Naive thymus-derived CD8-positive, alpha-beta T cell (primary cell): ENCODE measurements around the gene PPHLN1. TPM values are rescaled to one million over a fixed set of nuclear protein-coding genes. Genes with fewer than 3 reads are reported as not detected.

ENCODE experiments used
- ATAC-seq, 2 donors: fragments of 150-1000 bp; cut with Tn5 transposase in 1 of 2; sonication (Bioruptor Pico), chemical (Tn5 transposase) in 1 of 2; 1 replicate in 1 of 2; 2 replicates in 1 of 2; pipeline ENCODE4 v1.10.0; 2021; ENCODE audit warnings: mild to moderate bottlenecking in 2 of 2, moderate library complexity in 2 of 2
- POLR2A ChIA-PET: fragments of 350-600 bp; sonication (Branson Sonifier 250); formaldehyde crosslinking; loops from one replicate; lab custom pipeline; 2021; ENCODE audit warnings: antibody characterized with exemption; lab: Charles Lee
- DNase-seq, 10 donors: peaks; one replicate each; pipeline versions ENCODE4 v3.0.0 to v3.0.0-alpha.2; 2020 to 2022
- H3K27ac Mint-ChIP-seq, 10 donors: one replicate each; pipeline ENCODE4 v1.8.0; 2020 to 2022; ENCODE audit warnings: mild to moderate bottlenecking in 10 of 10, mixed read lengths in 10 of 10, moderate library complexity in 4 of 10, inconsistent platforms in 1 of 10
- H3K27me3 Mint-ChIP-seq, 5 donors: one replicate each; pipeline ENCODE4 v1.8.0; 2021 to 2022; ENCODE audit warnings: mixed read lengths in 5 of 5
- H3K36me3 Mint-ChIP-seq, 3 donors: one replicate each; pipeline ENCODE4 v1.8.0; 2020 to 2022; ENCODE audit warnings: mixed read lengths in 3 of 3, mild to moderate bottlenecking in 2 of 3, inconsistent platforms in 1 of 3
- H3K4me1 Mint-ChIP-seq, 4 donors: one replicate each; pipeline ENCODE4 v1.8.0; 2021 to 2022; ENCODE audit warnings: mixed read lengths in 4 of 4
- H3K4me3 Mint-ChIP-seq, 10 donors: one replicate each; pipeline ENCODE4 v1.8.0; 2020 to 2022; ENCODE audit warnings: mild to moderate bottlenecking in 10 of 10, mixed read lengths in 10 of 10, moderate library complexity in 6 of 10, inconsistent platforms in 1 of 10
- H3K9me3 Mint-ChIP-seq, 9 donors: one replicate each; pipeline ENCODE4 v1.8.0; 2020 to 2022; ENCODE audit warnings: mixed read lengths in 9 of 9, mild to moderate bottlenecking in 3 of 9, inconsistent platforms in 1 of 9, moderate library complexity in 1 of 9
- polyA plus RNA-seq, 3 donors: library from polyadenylated mRNA; unstranded; fragments of 300-500 nt; fragmentation: Illumina TruSeq; gene quantifications; one replicate each; pipeline ENCODE4 v1.2.3, GENCODE V29; 2021
- total RNA-seq, 8 experiments: library from RNA in 2 of 8; stranded (reverse) in 2 of 8; gene quantifications; one replicate each; pipeline ENCODE4 v1.2.3 and lab custom pipeline; 2021 to 2026

Gene PPHLN1
- total and polyA plus RNA-seq, 5 experiments from 2014 or later = 107 to 178 (median 152) TPM

GRCh38 chr12:42426746-42427145, 100.8 kb downstream of the PPHLN1 start:
- no peaks in the 10 kb centered on the region for H3K9me3 Mint-ChIP-seq
- H3K4me3 Mint-ChIP-seq = no peak overlapping the region
- POLR2A ChIA-PET = no interaction called here
- H3K27ac Mint-ChIP-seq = peak overlapping the region in 1 of 10 donors; percentile 30
- ATAC-seq (no peak), DNase-seq (no peak)
- peaks cover 18 to 58% (median 37%) of the 10 kb centered on the region in 3 donors for H3K36me3 Mint-ChIP-seq
- H3K27me3 Mint-ChIP-seq = no peaks in the 10 kb centered on the region
- peaks cover 0 to 7% (median 3%) of the 10 kb centered on the region in 4 donors for H3K4me1 Mint-ChIP-seq

DNA sequence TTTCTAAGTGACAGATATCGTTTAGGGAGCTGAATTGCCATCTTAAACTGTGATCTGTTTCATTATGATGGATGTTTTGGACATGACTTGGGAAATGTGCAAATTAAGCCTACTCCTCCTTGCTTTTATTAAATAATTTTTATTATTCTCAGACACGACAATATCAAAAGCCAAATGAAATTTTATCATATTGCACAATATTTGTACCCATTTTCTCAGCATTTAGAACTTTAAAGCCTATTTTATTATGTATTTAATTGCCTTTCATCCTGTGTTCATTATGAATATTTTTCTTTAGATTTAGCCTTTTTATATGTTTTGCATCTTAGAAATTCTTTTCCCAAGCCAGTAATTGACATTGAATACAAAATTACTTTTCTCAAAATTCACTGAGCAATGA, 102.9 kb downstream of the PPHLN1 start:
- ATAC-seq (no peak), DNase-seq (no peak)
- Mint-ChIP-seq H3K27me3 (no peaks in the 10 kb centered on the region), H3K27ac (no peak overlapping the region), H3K9me3 (no peaks in the 10 kb centered on the region), H3K36me3 (peaks cover 32 to 69% (median 46%) of the 10 kb centered on the region in 3 donors), H3K4me1 (peaks cover 0 to 6% (median 2%) of the 10 kb centered on the region in 4 donors), H3K4me3 (no peak overlapping the region)
- POLR2A ChIA-PET = no interaction called here

- H3K4me1 Mint-ChIP-seq = peaks cover 0 to 16% (median 10%) of the 10 kb centered on the region in 4 donors
- POLR2A ChIA-PET = no interaction called here
- ATAC-seq = no peak
- DNase-seq = no peak
- H3K27ac Mint-ChIP-seq = peak overlapping the region in 1 of 10 donors; percentile 61
- no peaks in the 10 kb centered on the region for H3K27me3 Mint-ChIP-seq
- no peak overlapping the region for H3K4me3 Mint-ChIP-seq
- H3K36me3 Mint-ChIP-seq = peaks cover 27 to 58% (median 39%) of the 10 kb centered on the region in 3 donors
- H3K9me3 Mint-ChIP-seq = no peaks in the 10 kb centered on the region
Observed at GRCh38 chr12:42432517-42433140, 106.7 kb downstream of the PPHLN1 start.

DNA sequence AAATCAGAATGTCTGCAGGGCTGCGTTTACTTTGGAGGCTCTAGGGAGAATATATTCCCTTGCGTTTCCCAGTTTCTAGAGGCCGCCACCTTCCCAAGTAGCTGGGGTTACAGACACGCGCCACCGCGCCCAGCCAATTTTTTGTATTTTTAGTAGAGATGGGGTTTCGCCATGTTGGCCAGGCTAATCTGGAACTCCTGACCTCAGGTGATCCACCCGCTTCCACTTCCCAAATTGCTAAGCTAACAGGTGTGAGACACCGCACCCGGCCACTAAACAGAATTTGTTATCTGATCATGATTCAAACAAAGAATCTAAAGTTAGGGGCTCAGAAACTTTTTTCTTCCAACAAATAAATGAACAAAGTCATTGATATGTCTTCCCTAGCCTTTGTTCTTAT, 114.6 kb downstream of the PPHLN1 start:
- Mint-ChIP-seq H3K36me3 (peaks cover 50 to 81% (median 71%) of the 10 kb centered on the region in 3 donors), H3K4me1 (peaks cover 0 to 11% (median 7%) of the 10 kb centered on the region in 4 donors), H3K9me3 (peaks cover 0 to 33% (median 11%) of the 10 kb centered on the region in 9 donors), H3K4me3 (no peak overlapping the region), H3K27ac (no peak overlapping the region), H3K27me3 (no peaks in the 10 kb centered on the region)
- DNase-seq (no peak), ATAC-seq (no peak)
- POLR2A ChIA-PET = no interaction called here

DNA sequence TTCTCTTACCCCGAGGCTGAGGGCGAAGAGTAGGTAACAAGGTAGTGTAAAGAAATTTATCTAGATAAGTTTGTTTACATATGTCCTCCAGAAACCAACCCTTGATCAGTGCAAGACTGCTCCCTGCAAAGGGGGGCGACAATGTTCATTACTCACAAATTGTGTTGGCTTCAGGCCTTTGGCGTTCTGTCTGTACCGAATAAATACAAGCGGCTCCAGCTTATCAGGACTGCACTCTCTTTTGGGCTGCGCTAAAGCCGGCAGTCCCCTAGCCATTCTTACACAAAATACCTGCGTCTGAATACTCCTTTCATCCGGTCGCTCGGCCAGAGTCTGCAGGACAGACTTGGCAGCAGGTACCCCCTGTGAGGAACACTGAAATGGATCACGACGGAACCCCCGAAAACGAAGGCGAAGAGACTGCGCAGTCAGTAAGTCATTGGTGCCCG, 116.4 kb downstream of the PPHLN1 start:
- no peak for ATAC-seq
- Mint-ChIP-seq H3K4me1 (peaks cover 0 to 5% (median 2%) of the 10 kb centered on the region in 4 donors), H3K9me3 (peaks cover 0 to 33% (median 11%) of the 10 kb centered on the region in 9 donors), H3K27ac (no peak overlapping the region), H3K4me3 (peak overlapping the region in 1 of 10 donors; percentile 51), H3K27me3 (no peaks in the 10 kb centered on the region), H3K36me3 (peaks cover 48 to 91% (median 80%) of the 10 kb centered on the region in 3 donors)
- POLR2A ChIA-PET = no interaction called here
- DNase-seq = no peak

DNA sequence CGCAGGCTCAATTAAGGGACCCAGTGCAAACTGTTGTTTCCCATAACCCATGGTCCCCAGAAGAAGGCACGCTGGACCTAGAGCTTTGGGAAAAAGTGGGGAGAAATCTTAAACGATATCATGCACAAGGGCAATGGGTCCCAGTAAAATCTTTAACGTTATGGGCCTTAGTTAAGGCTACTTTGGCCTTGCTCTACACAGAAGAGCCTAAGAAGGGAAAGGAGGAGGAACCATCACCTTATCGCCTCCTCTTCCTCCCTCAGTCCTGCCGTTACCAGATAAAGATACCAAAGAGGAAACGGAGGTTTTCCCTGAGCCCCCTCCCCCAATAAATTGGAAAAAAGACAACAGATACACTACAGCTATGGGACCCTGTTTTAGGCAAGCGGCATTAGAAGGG, 116.9 kb downstream of the PPHLN1 start:
- Mint-ChIP-seq H3K36me3 (peaks cover 51 to 94% (median 80%) of the 10 kb centered on the region in 3 donors), H3K27me3 (no peaks in the 10 kb centered on the region), H3K9me3 (peaks cover 0 to 33% (median 11%) of the 10 kb centered on the region in 9 donors), H3K4me3 (no peak overlapping the region), H3K4me1 (peaks cover 0 to 8% (median 2%) of the 10 kb centered on the region in 4 donors), H3K27ac (no peak overlapping the region)
- no peak for DNase-seq
- POLR2A ChIA-PET = no interaction called here
- ATAC-seq = no peak

- Mint-ChIP-seq H3K27me3 (no peaks in the 10 kb centered on the region), H3K4me1 (peaks cover 0 to 17% (median 2%) of the 10 kb centered on the region in 4 donors), H3K36me3 (peaks cover 53 to 95% (median 85%) of the 10 kb centered on the region in 3 donors), H3K9me3 (peaks cover 0 to 33% (median 11%) of the 10 kb centered on the region in 9 donors), H3K4me3 (no peak overlapping the region), H3K27ac (no peak overlapping the region)
- DNase-seq (no peak), ATAC-seq (no peak)
- POLR2A ChIA-PET = no interaction called here
Observed at GRCh38 chr12:42444192-42444943, 118.4 kb downstream of the PPHLN1 start.

DNA sequence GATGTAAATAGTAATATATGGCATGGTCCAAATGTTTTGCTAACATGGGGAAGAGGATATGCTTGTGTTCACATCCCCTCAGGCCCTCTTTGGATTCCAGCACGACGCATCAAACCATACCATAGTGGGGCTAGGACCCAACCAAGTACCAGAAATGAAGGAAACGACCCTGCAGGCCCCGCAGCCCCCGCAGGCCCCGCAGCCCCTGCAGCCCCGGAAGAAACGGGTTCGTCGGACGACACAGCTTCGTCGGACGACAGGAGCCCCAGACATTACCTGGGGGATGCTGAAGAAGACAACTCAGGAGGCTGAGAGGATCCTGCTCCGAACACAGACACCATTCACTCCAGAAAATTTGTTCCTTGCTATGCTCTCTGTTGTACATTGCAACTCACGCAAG, 119.9 kb downstream of the PPHLN1 start:
- Mint-ChIP-seq H3K27me3 (no peaks in the 10 kb centered on the region), H3K36me3 (peaks cover 51 to 87% (median 83%) of the 10 kb centered on the region in 3 donors), H3K4me3 (no peak overlapping the region), H3K9me3 (peaks cover 0 to 33% (median 10%) of the 10 kb centered on the region in 9 donors), H3K27ac (no peak overlapping the region), H3K4me1 (peaks cover 0 to 28% (median 2%) of the 10 kb centered on the region in 4 donors)
- ATAC-seq (no peak), DNase-seq (no peak)
- POLR2A ChIA-PET = interaction anchor here (0.8 kb wide), 1 partner anchor 20 kb away, joined by 3 read pairs; no protein-coding TSS in a partner anchor

DNA sequence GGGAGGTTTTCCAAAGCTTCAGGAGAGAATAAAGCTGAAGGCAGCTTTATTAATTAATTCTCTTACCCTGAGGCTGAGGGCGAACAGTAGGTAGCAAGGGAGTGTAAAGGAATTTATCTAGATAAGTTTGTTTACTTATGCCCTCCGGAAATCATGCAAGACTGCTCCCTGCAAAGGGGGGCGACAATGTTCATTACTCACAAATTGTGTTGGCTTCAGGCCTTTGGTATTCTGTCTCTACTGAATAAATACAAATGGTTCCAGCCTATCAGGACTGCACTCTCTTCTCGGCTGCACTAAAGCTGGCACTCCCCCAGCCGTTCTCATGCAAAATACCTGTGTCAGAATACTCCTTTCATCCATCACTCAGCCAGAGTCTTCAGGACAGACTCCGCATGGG, 120.8 kb downstream of the PPHLN1 start:
- peaks cover 0 to 27% (median 10%) of the 10 kb centered on the region in 9 donors for H3K9me3 Mint-ChIP-seq

DNA sequence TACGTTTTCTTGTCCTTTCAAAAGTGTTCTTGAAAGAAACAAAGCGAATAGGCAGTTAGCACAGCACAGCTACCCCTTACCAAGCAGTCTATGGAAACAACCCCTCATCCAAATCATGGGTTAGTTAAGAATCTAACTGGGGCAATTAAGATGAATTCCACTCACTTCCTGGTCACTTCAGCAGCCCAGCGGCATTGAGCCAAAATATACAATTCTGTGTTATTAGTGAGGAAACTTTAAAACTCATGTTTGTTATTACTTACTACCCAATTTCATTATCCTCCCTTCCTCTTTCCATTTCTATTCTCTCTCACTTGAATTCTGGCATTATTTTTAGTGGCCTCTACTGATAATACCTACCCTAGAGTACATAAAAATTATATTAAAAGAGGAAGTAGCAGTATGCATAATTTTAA, 121.4 kb downstream of the PPHLN1 start:
- Mint-ChIP-seq H3K9me3 (peaks cover 0 to 22% (median 10%) of the 10 kb centered on the region in 9 donors), H3K27ac (peak overlapping the region in 3 of 10 donors; percentile 35 to 75 (median 72)), H3K4me1 (peaks cover 0 to 37% (median 2%) of the 10 kb centered on the region in 4 donors), H3K36me3 (peaks cover 39 to 75% (median 69%) of the 10 kb centered on the region in 3 donors), H3K4me3 (no peak overlapping the region), H3K27me3 (no peaks in the 10 kb centered on the region)
- POLR2A ChIA-PET = no interaction called here
- ATAC-seq (no peak), DNase-seq (no peak)

More for the DNA sequence above, 120.8 kb downstream of the PPHLN1 start:
- Mint-ChIP-seq H3K36me3 (peaks cover 45 to 81% (median 75%) of the 10 kb centered on the region in 3 donors), H3K27ac (peak overlapping the region in 1 of 10 donors; percentile 75), H3K27me3 (no peaks in the 10 kb centered on the region), H3K4me3 (no peak overlapping the region), H3K4me1 (peaks cover 0 to 34% (median 2%) of the 10 kb centered on the region in 4 donors)
- ATAC-seq = no peak
- POLR2A ChIA-PET = interaction anchor here (0.8 kb wide), 1 partner anchor 21 kb away, joined by 3 read pairs; no protein-coding TSS in a partner anchor
- DNase-seq = no peak

DNA sequence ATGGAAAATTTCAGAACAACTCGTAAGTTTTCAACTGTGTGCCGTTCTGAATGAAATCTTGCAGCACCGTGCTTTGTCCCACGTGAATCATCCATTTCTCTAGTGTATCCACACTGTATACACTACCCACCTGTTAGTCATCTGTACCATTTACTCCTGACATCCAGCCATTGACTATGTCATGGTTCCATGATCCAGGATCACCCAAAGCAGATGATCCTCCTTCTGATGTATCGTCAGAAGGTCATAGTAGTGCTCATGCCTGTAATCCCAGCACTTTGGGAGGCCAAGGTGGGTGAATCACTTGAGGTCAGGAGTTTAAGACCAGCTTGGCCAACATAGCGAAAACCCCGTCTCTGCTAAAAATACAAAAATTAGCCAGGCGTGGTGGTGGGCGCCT, 122.9 kb downstream of the PPHLN1 start:
- Mint-ChIP-seq H3K27ac (peak overlapping the region in 4 of 10 donors; percentile 16 to 75 (median 45)), H3K9me3 (peaks cover 0 to 11% (median 6%) of the 10 kb centered on the region in 9 donors)
- no peak for DNase-seq

DNA sequence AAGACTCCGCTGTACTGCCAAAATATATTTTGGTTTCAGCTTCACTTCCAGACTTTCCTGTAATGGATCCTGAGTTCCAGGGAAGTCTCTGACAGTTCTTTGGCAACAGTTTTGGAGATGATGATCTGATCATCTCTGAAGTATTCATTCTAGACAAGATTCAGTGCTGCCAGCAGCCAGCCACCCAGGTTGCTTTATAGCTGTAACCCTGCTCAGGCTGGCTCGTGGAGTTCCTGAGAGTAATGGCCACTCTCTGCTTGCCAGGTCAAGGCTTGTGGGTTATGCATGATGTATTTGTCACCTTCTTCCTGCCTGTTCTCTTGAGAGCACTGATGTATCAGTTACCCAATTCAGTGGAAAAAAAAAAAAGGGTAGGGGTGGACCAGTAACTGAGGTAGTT, 124.3 kb downstream of the PPHLN1 start:
- Mint-ChIP-seq H3K4me1 (peaks cover 0 to 55% (median 2%) of the 10 kb centered on the region in 4 donors), H3K36me3 (peaks cover 13 to 46% (median 40%) of the 10 kb centered on the region in 3 donors), H3K4me3 (no peak overlapping the region), H3K27me3 (no peaks in the 10 kb centered on the region), H3K9me3 (peaks cover 0 to 2% (median 0%) of the 10 kb centered on the region in 9 donors), H3K27ac (peak overlapping the region in 3 of 10 donors; percentile 5 to 51 (median 47))
- no peak for DNase-seq
- no peak for ATAC-seq
- POLR2A ChIA-PET = no interaction called here

More for the DNA sequence above, 122.9 kb downstream of the PPHLN1 start:
- H3K27me3 Mint-ChIP-seq = no peaks in the 10 kb centered on the region
- peaks cover 0 to 47% (median 2%) of the 10 kb centered on the region in 4 donors for H3K4me1 Mint-ChIP-seq
- no peak for ATAC-seq
- H3K4me3 Mint-ChIP-seq = no peak overlapping the region
- POLR2A ChIA-PET = no interaction called here
- H3K36me3 Mint-ChIP-seq = peaks cover 27 to 60% (median 54%) of the 10 kb centered on the region in 3 donors
